ENCODE measurements around the gene NUAK2.

DNA sequence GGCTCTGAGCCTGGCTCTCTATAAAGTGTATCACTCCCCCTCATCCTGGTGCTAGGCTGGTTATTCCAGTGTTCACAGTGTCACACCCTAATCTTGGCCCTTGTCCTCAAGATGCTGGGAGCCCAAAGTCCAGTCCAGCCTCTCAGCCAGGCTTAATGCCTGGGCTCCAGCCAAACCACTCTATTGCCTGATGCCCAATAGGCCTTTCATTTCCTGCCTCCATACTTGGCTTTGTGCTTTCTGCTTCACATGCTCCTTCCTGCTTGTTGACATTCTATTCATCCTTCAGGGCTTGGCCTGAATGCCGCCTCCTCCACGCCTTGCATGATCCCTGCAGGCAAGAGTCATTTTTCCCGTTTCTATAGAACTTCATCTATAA is 33.5 kb upstream of the NUAK2 start:
- TF ChIP-seq POLR2AphosphoS5 (IDR thresholded peaks at IDR 0.05; ENCODE audit: low read depth, low read length) (no peak), FOXP2 (optimal IDR thresholded peaks at IDR 0.05; ENCODE audit: borderline replicate concordance, extremely low read depth, extremely low read length, insufficient read depth) (no peak)
